OCI-M2 (cell line): ENCODE data around the gene PRSS37.
"Not testable (repeated sequence)": the region's sequence is repeated elsewhere in the genome, so short reads cannot be mapped to it uniquely, and the experiment has no call there.

ENCODE experiments used
- DNase-seq: peaks from one replicate; lab custom pipeline; 2025; ENCODE audit not compliant: unreplicated experiment; lab: John Stamatoyannopoulos, UW

PRSS37 gene

GRCh38 chr7:141841385-141841784, at the start of gene PRSS37:
PRSS37 (minus strand) TSS chr7:141841485; CDS start chr7:141841049, 436 bp downstream.
- DNase-seq = no peak

GRCh38 chr7:141889321-141889720, 48.0 kb upstream of the PRSS37 start:
- DNase-seq = no peak

DNA sequence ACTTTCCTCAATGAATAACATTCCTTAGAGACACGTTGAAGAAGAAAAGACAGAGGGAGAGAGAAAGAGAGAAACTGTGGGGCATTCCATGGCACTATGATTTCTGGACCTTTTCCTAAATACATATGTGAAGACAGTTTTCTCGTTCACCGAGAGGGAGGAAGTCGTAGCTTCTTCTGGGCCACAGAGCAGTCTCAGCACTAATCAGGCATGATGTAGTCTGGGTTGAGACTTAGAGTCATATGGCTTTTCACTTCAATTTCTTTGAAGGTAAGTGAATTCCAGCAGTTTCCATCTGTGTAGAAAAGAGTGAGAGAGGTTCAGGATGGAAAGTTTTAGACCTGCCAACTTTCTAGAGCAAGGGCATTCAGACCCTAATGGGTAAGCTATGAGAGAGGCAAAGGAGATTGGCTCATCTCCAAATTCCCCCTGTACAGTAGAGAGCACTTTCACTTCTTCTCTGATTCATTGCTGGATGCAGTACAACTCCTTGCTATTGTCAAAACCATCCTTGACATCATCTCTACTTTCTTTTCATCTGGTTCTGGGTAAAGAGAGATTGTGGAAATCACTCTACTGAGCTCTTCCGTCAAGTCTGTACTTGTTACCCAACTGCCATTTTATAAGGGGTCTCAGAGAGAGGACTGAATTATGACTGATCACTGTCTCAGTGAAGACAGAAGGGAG, 43.4 kb upstream of the PRSS37 start:
- no peak for DNase-seq

DNA sequence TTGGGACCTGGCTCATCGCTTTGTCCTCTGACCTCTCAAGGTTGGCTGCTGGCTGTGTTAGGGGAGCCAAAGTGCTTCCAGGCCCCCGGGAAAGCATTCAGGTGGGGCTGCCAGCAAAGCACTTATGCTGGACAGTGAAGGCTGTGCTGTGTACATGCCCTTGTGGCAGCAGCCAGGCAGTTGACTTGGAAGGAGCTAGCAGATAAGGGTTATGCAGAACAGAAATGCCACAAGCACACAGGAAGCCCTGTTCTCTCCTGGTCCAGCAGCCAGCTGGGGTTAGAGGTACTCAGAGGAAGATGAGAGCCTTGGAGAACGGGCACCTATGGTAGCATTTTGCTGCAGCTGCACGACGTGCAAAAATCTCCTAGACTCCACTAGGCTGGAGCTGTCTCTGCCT, 39.7 kb upstream of the PRSS37 start:
- DNase-seq = no peak

- DNase-seq = no peak
These were observed 36.1 kb upstream of the PRSS37 start for GRCh38 chr7:141877365-141877764.

GRCh38 chr7:141876371-141876770, 35.1 kb upstream of the PRSS37 start:
- DNase-seq = no peak

GRCh38 chr7:141875453-141875852, 34.2 kb upstream of the PRSS37 start:
- no peak for DNase-seq

DNA sequence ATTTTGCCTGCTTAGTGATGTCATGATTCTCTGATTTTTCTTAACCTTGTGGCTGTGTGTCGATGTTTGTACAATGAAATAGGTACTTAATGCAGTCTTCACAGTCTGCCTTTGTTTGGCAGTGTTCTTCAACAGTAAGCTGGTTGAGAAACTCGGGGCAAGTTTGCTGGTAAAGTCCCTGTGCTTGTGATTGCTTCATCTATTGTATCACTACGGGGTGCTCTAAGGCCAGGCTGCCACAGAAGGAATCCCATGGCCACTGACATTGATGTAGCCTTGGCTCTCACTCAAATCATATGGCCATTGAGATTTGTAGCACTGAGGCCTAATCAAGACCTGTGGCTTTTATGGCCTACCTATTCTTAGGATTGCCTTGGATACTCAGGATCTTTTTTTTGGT, 33.5 kb upstream of the PRSS37 start:
- DNase-seq = no peak

DNA sequence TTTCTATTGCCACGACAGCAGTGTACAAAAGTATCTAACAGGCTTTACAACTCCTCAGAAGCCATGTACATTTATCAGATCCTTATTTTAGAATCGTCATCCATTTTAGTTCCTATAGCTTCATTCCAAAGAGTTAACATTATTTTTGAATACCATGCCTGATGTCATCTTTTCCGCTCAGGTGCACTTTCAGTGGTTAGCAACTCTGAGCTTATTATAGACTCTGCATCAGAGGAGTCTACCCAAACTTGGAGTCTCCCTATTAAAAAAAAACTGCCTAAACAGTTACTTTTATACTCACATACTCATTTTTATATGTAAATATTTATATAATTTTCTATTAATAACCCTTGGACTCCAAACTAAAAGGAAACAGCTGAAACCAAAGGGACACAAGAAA, 31.6 kb upstream of the PRSS37 start:
- no peak for DNase-seq

- DNase-seq = no peak
These were observed 25.7 kb upstream of the PRSS37 start for GRCh38 chr7:141866974-141867373.

- no peak for DNase-seq
These were observed 23.6 kb upstream of the PRSS37 start for GRCh38 chr7:141864765-141865447.

DNA sequence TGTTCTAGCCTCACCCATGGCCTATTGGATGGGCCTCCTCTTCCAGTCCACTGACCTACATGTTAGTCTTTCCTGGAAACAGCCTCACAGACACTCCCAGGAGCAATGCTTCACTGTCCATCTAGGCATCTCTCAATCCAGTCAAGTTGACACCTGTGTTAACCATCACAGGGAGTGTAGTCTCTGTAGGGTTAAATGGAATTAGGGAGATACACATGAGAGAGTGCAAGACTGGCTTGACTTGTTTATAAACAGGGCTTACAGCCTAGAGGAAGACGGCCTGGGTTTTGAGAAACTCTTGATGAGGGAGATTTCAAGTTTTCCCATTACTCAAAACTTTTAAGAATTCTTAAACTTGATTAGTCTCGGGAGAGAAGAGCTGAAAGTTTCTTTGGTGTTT, 18.9 kb upstream of the PRSS37 start:
- no peak for DNase-seq

GRCh38 chr7:141847996-141848395, 6.7 kb upstream of the PRSS37 start:
- DNase-seq = no peak

- DNase-seq = no peak
These were observed 3.0 kb upstream of the PRSS37 start for GRCh38 chr7:141844256-141844655.

DNA sequence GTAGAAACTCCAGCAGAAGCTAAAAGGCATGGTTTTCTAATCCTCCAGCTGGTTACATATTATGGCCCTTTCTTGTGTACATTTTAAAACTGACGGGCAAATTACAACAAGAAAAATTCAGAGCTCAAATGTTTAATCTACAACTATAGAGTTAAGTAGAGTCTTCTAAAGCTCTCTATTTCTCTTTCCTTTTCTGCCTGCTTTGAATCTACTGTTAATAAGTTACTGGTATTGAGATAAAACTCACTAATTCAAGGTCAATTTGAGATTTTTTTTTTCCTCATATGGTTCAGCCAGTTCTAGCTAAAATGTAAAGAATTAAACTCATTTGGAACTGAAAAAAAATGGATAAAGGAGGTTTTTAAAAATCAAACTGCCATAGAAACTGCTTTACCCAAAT, 1.6 kb upstream of the PRSS37 start:
- DNase-seq = no peak

- DNase-seq = no peak
These were observed 577 bp downstream of the PRSS37 start for GRCh38 chr7:141840708-141841107.

DNA sequence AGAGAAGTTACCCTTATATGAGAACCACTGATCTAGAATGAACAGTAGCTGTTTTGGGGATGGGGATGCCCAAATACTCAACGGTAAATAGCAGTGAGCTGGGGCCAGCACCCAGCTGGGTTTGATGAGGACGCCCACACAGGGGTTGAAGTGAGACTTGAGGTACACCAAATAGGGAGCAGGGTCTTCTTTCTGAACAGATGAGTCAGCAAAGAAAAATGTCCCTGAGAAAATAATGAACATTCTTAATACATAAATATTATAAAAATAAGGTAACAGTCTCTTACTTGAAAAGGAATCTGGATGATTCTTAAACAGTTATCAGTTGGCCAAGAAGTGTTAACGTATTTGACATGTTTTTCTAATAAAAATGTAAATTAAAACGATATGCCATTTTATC, 2.0 kb downstream of the PRSS37 start:
- DNase-seq = no peak

GRCh38 chr7:141838581-141838980, 2.7 kb downstream of the PRSS37 start:
- no peak for DNase-seq

- DNase-seq = no peak
These were observed 3.6 kb downstream of the PRSS37 start for GRCh38 chr7:141837683-141838082.

DNA sequence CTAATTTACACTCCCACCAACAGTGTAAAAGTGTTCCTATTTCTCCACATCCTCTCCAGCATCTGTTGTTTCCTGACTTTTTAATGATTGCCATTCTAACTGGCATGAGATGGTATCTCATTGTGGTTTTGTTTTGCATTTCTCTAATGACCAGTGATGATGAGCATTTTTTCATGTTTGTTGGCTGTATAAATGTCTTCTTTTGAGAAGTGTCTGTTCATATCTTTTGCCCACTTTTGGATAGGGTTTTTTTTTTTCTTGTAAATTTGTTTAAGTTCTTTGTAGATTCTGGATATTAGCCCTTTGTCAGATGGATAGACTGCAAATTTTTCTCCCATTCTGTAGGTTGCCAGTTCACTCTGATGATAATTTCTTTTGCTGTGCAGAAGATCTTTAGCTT, 18.9 kb downstream of the PRSS37 start:
- DNase-seq = not testable (repeated sequence)

GRCh38 chr7:141820067-141820466, 21.2 kb downstream of the PRSS37 start:
- DNase-seq = no peak

DNA sequence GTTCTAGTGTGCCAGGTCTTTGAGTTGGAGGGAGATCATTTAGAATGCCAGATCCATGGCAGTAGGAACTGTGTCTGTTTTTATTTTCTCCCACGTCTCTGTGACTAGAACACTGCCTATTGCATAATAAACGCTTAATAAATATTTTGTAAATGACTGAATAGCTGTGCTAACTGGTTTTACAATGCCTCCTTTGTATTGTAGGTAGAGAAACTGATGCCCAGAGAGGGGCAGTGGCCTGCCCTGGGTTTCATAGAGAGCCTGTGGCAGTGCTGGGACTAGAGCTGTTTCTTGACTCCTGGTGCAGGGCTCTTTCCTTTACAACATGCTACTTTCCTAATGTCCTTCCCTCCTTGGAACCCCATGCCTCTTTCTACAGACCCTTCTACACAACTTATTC, 48.8 kb downstream of the PRSS37 start:
- no peak for DNase-seq

- no peak for DNase-seq
These were observed 51.4 kb downstream of the PRSS37 start, which contains the start of gene TAS2R5 for GRCh38 chr7:141789917-141790316. TAS2R5 (plus strand) TSS chr7:141790217; CDS start chr7:141790362, 145 bp downstream.
